Measurements from ENCODE around the gene PDE10A.

GRCh38 chr6:165686596-165687365 lies 23.7 kb upstream of the PDE10A start:
- no peak for TF ChIP-seq CTCF (IDR thresholded peaks at IDR 0.05; ENCODE audit: insufficient read depth, low read depth, low read length)
- TF ChIP-seq EZH2 (IDR thresholded peaks at IDR 0.05; ENCODE audit: insufficient read depth, low read length), result no peak
